Mononuclear cell (primary cell): Measurements from ENCODE around the gene FBXW5. TPM values are rescaled to one million over a fixed set of nuclear protein-coding genes. Genes with fewer than 3 reads are reported as not detected.

Source experiments
- H3K27me3 ChIP-seq: 2 replicates; pipeline ENCODE4 v1.6.0; 2011; ENCODE audit warnings: low read length, control low read depth; ENCODE audit not compliant: insufficient read depth
- H3K4me1 ChIP-seq: 2 replicates; pipeline ENCODE4 v1.5.1; 2011; ENCODE audit warnings: mild to moderate bottlenecking, low read length, control low read depth; ENCODE audit not compliant: insufficient read depth
- H3K4me3 ChIP-seq: 2 replicates; pipeline ENCODE4 v1.5.1; 2011; ENCODE audit warnings: mild to moderate bottlenecking, low read length, moderate library complexity
- H3K9me3 ChIP-seq: 2 replicates; pipeline ENCODE4 v1.5.1; 2011; ENCODE audit warnings: low read depth, mild to moderate bottlenecking, control low read depth, low read length
- total RNA-seq: library from RNA; depleted of rRNA; stranded (reverse); fragments of >200 nt; gene quantifications from one replicate; pipeline ENCODE4 v1.2.3, GENCODE V29; 2012

FBXW5 gene
- total RNA-seq = 67.6 TPM

GRCh38 chr9:136944519-136945332 lies at the start of gene FBXW5, which contains the start of gene C8G:
Gene FBXW5 (minus strand): TSS chr9:136944738. CDS start chr9:136944083, 655 bp downstream.
Gene C8G (plus strand): TSS chr9:136945243. CDS start chr9:136945321, 78 bp downstream.
- H3K9me3 ChIP-seq = no peaks in the 10 kb centered on the region
- no peaks in the 10 kb centered on the region for H3K27me3 ChIP-seq
- H3K4me1 ChIP-seq = peaks cover 25% of the 10 kb centered on the region
- peak within 1 kb of the TSS; percentile 79 for H3K4me3 ChIP-seq

GRCh38 chr9:136992819-136993369 lies 48.4 kb upstream of the FBXW5 start:
- peaks cover 48% of the 10 kb centered on the region for H3K4me1 ChIP-seq
- no peaks in the 10 kb centered on the region for H3K9me3 ChIP-seq
- H3K4me3 ChIP-seq = peak overlapping the region; percentile 61
- no peaks in the 10 kb centered on the region for H3K27me3 ChIP-seq

DNA sequence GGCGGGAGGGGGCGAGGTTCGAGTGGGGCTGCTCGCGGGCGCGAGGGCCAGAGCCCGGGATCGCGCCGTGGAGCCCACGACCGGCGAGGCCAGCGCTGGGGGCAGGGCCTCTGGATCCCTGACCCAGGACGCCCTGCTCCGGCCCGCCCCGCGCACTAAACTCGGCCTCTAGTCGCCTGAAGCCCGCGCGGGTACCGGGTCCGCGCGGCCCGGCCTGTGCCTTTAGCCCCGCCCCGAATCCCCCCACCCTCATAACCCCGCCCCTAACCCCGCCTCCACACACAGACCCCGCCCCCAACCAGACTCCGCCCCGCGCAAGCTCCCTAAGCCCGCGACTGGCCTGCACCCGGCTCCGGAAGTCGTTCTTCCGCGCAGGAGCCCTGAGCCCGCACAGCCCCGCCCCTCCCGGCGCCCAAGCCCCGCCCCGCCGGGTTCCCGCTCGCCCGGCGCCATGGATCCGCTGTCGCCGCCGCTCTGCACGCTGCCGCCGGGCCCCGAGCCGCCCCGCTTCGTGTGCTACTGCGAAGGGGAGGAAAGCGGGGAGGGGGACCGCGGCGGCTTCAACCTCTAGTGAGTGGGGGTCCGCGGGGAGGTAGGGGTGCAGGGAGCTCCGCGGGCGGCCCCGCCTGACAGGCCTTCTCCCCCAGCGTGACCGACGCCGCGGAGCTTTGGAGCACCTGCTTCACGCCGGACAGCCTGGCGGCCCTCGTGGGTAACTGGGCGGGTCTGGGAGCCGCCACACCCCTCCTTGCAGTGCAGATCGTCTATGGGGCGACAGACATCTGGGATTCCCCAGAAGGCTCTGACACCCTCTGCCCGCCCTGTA lies 47.7 kb upstream of the FBXW5 start, which contains the start of gene PAXX:
TSS of gene PAXX (plus strand) at position 430 of the 826 bp plus-strand sequence. CDS start at position 452, 22 bp downstream.
- Histone ChIP-seq H3K4me1 (peaks cover 41% of the 10 kb centered on the region), H3K27me3 (no peaks in the 10 kb centered on the region), H3K4me3 (peak within 1 kb of the TSS; percentile 61), H3K9me3 (no peaks in the 10 kb centered on the region)

GRCh38 chr9:136990242-136990911 lies 45.8 kb upstream of the FBXW5 start:
- Histone ChIP-seq H3K4me3 (no peak overlapping the region), H3K27me3 (peaks cover 3% of the 10 kb centered on the region), H3K9me3 (no peaks in the 10 kb centered on the region), H3K4me1 (peaks cover 27% of the 10 kb centered on the region)

GRCh38 chr9:136988872-136989271 lies 44.3 kb upstream of the FBXW5 start:
- Histone ChIP-seq H3K4me1 (peaks cover 20% of the 10 kb centered on the region), H3K9me3 (no peaks in the 10 kb centered on the region), H3K27me3 (peaks cover 12% of the 10 kb centered on the region), H3K4me3 (no peak overlapping the region)

- no peaks in the 10 kb centered on the region for H3K9me3 ChIP-seq
- no peaks in the 10 kb centered on the region for H3K4me1 ChIP-seq
- H3K4me3 ChIP-seq = no peak overlapping the region
- H3K27me3 ChIP-seq = peaks cover 16% of the 10 kb centered on the region
These were observed 41.3 kb upstream of the FBXW5 start for GRCh38 chr9:136985853-136986252.

GRCh38 chr9:136985027-136985602 lies 40.6 kb upstream of the FBXW5 start:
- Histone ChIP-seq H3K9me3 (no peaks in the 10 kb centered on the region), H3K27me3 (peaks cover 16% of the 10 kb centered on the region), H3K4me1 (no peaks in the 10 kb centered on the region), H3K4me3 (no peak overlapping the region)

DNA sequence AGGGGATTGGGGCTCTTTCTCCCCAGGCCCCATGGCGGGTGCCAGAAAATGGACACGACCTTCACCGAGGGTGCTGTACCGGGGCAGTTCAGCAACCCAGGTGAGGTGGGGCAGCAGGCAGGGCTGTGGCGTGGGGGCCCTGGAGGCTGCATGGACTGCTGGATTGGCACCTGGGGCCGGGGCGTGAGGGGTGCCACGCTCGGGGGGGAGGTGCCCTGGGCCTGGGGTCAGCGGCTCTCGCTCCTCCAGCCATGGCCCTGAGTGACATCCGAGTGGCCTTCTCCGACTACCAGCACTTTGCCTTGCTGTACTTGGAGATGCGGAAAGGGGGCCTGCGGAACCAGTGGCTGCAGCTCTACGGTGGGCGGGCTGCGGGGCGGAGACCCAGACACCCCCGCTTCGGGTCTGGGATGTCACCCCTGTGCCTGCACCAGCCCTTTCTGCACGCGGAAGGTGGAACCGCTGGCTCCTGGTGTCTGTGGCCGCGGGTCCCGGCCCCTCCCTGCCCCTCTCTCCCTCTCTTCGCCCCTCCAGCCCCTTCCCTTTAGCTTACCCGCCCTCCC lies 40.0 kb upstream of the FBXW5 start:
- no peaks in the 10 kb centered on the region for H3K4me1 ChIP-seq
- no peak overlapping the region for H3K4me3 ChIP-seq
- peaks cover 16% of the 10 kb centered on the region for H3K27me3 ChIP-seq
- H3K9me3 ChIP-seq = no peaks in the 10 kb centered on the region

- no peaks in the 10 kb centered on the region for H3K9me3 ChIP-seq
- H3K4me3 ChIP-seq = no peak overlapping the region
- no peaks in the 10 kb centered on the region for H3K4me1 ChIP-seq
- peaks cover 16% of the 10 kb centered on the region for H3K27me3 ChIP-seq
These were observed 39.2 kb upstream of the FBXW5 start for GRCh38 chr9:136983656-136984314.

DNA sequence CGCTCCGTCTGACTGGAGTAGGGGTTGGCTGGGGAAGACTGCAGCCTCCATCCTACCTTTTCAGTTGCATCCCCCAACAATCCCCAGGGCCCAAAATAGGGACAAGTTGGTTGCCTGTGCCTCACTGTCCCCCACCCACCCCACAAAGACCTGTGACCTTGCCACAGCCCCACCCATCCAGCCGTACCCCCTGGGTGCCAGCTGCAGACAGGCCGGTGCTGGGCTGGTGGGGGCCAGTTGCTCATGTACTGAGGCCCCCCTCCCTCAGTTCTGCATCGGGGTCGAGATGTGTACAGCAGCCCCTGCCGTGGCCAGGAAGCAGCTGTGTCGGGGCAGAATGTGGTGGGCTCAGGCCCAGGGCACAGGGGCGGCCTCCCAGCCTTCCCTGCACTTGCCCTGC lies 38.6 kb upstream of the FBXW5 start:
- no peak overlapping the region for H3K4me3 ChIP-seq
- H3K9me3 ChIP-seq = no peaks in the 10 kb centered on the region
- H3K27me3 ChIP-seq = peaks cover 16% of the 10 kb centered on the region
- peaks cover under 1% of the 10 kb centered on the region for H3K4me1 ChIP-seq

DNA sequence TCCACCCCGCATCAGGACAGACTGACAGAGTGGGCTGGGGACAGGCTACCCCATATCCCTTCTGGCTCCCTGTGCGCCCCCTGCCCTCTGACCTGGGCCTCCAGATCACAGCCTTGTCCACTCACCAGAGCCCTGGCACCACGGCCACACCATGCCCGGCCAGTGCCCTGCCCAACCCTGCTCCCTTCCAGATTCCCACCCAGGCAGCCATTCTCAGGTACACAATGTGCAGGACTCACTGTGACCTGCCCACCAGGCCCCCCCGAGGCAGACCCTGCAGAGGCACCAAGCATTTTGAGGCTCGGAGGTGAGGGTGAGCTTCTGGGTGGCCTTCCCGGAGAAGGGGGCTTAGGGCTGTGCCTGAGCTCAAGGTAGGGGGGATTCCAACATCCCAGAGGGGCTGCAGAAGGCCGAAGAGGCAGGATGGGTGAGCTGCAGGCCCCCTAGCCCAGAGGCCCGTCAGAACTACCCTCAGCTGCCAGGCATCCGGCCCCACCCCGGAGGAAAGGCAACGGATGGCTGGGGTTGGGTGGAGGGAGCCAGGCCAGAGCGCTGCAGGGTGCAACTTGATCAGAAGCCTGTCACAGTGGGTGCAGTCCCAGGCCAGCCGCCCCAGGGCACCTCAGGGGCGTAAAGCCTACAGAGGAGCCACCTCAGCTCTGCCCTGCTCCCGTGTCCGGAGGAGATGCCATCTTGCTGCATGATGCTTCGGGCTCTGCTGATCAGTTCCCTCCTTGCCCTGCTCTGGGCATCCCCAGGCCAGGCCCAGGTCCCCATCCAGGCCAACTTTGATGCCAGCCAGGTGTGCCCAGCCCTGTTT lies 37.9 kb upstream of the FBXW5 start, which contains the start of gene LCNL1:
TSS of gene LCNL1 (plus strand) at position 762 of the 820 bp plus-strand sequence. CDS start 594 bp downstream, outside the sequence.
- H3K4me3 ChIP-seq = no peak within 1 kb of the TSS
- H3K27me3 ChIP-seq = peaks cover 16% of the 10 kb centered on the region

GRCh38 chr9:136981588-136982231 lies 37.2 kb upstream of the FBXW5 start:
- Histone ChIP-seq H3K4me1 (peaks cover 9% of the 10 kb centered on the region), H3K4me3 (no peak overlapping the region), H3K27me3 (peaks cover 16% of the 10 kb centered on the region), H3K9me3 (no peaks in the 10 kb centered on the region)

More for the DNA sequence above, 37.9 kb upstream of the FBXW5 start, which contains the start of gene LCNL1:
- Histone ChIP-seq H3K4me1 (peaks cover 8% of the 10 kb centered on the region), H3K9me3 (no peaks in the 10 kb centered on the region)
